Germinal center (tissue), 1 donor: ENCODE measurements around the gene PRSS36.
A peak's percentile ranks its signal among the peaks of the same experiment; 100 is the strongest.
"Not testable (repeated sequence)": the region's sequence is repeated elsewhere in the genome, so short reads cannot be mapped to it uniquely, and the experiment has no call there.

ENCODE experiments used
- DNase-seq: peaks from one replicate; pipeline ENCODE4 v3.0.0; 2012; ENCODE audit warnings: mixed read lengths, low spot score

Gene PRSS36

GRCh38 chr16:31183432-31184428, 33.9 kb upstream of the PRSS36 start:
- no peak for DNase-seq

GRCh38 chr16:31182391-31182790, 32.5 kb upstream of the PRSS36 start:
- no peak for DNase-seq

- DNase-seq = peak; percentile 36
These were observed 31.4 kb upstream of the PRSS36 start for GRCh38 chr16:31181102-31181830.

GRCh38 chr16:31179747-31180459, 30.0 kb upstream of the PRSS36 start, which contains the start of gene FUS:
FUS (plus strand) TSS chr16:31180139; CDS start chr16:31180215, 76 bp downstream.
- peak; percentile 96 for DNase-seq

GRCh38 chr16:31179219-31179746, 29.4 kb upstream of the PRSS36 start:
- DNase-seq = no peak

- no peak for DNase-seq
These were observed 27.3 kb upstream of the PRSS36 start for GRCh38 chr16:31177136-31177535.

- not testable (repeated sequence) for DNase-seq
These were observed 20.2 kb upstream of the PRSS36 start for GRCh38 chr16:31170048-31170447.

- no peak for DNase-seq
These were observed 19.0 kb upstream of the PRSS36 start for GRCh38 chr16:31168848-31169247.

- no peak for DNase-seq
These were observed 17.4 kb upstream of the PRSS36 start for GRCh38 chr16:31167315-31167714.

GRCh38 chr16:31157136-31157535, 7.3 kb upstream of the PRSS36 start:
- DNase-seq = no peak

- not testable (repeated sequence) for DNase-seq
These were observed 1.1 kb upstream of the PRSS36 start for GRCh38 chr16:31150976-31151375.

- no peak for DNase-seq
These were observed 534 bp downstream of the PRSS36 start for GRCh38 chr16:31149332-31149731.

- no peak for DNase-seq
These were observed 970 bp downstream of the PRSS36 start for GRCh38 chr16:31148896-31149295.

GRCh38 chr16:31148281-31148728, 1.6 kb downstream of the PRSS36 start:
- DNase-seq = no peak

- DNase-seq = no peak
These were observed 2.3 kb downstream of the PRSS36 start for GRCh38 chr16:31147574-31147973.

- no peak for DNase-seq
These were observed 4.4 kb downstream of the PRSS36 start for GRCh38 chr16:31145398-31145990.

- not testable (repeated sequence) for DNase-seq
These were observed 5.4 kb downstream of the PRSS36 start for GRCh38 chr16:31144418-31144817.

GRCh38 chr16:31143694-31144148, 6.1 kb downstream of the PRSS36 start:
- no peak for DNase-seq

- no peak for DNase-seq
These were observed 6.7 kb downstream of the PRSS36 start for GRCh38 chr16:31143011-31143693.

- DNase-seq = peak; percentile 100
These were observed 7.5 kb downstream of the PRSS36 start for GRCh38 chr16:31142109-31143010.
